Kidney (tissue), 14 donors: Measurements from ENCODE around the gene PARP9. TPM values are rescaled to one million over a fixed set of nuclear protein-coding genes. Genes with fewer than 3 reads are reported as not detected.
"Not testable (repeated sequence)": the region's sequence is repeated elsewhere in the genome, so short reads cannot be mapped to it uniquely, and the experiment has no call there.

ENCODE experiments used
- DNase-seq, 5 donors: peaks; one replicate each; pipeline ENCODE4 v3.0.0-alpha.2; 2013 to 2020
- FAIRE-seq: peaks from 2 replicates; lab custom pipeline; 2012; peaks lifted over from hg19 to GRCh38; lab: Jason Lieb, UNC
- H3K27ac ChIP-seq, 2 donors: one replicate each; pipeline ENCODE4 v1.7.0; 2013; ENCODE audit warnings: low read depth in 2 of 2, low read length in 2 of 2, inconsistent platforms in 1 of 2
- H3K27me3 ChIP-seq: one replicate; pipeline ENCODE4 v1.7.1; 2013; ENCODE audit warnings: low read length, inconsistent platforms; ENCODE audit not compliant: control insufficient read depth, insufficient read depth
- H3K36me3 ChIP-seq, 3 donors: one replicate each; pipeline versions ENCODE4 v1.7.0 to v1.7.1; 2013; ENCODE audit warnings: low read length in 3 of 3, control low read depth in 1 of 3, inconsistent platforms in 1 of 3; ENCODE audit not compliant: insufficient read depth in 3 of 3, control insufficient read depth in 2 of 3
- H3K4me1 ChIP-seq, 3 donors: one replicate each; pipeline versions ENCODE4 v1.7.0 to v1.7.1; 2013; ENCODE audit warnings: low read length in 3 of 3, inconsistent platforms in 1 of 3, low read depth in 1 of 3; ENCODE audit not compliant: control insufficient read depth in 2 of 3, insufficient read depth in 2 of 3
- H3K4me3 ChIP-seq, 3 donors: one replicate each; pipeline versions ENCODE4 v1.7.0 to v1.8.1; 2013; ENCODE audit warnings: low read length in 3 of 3, control low read depth in 1 of 3, inconsistent platforms in 1 of 3
- H3K9ac ChIP-seq, 3 donors: one replicate each; pipeline versions ENCODE4 v1.7.0 to v1.7.1; 2013; ENCODE audit warnings: low read length in 3 of 3, control low read depth in 1 of 3, inconsistent platforms in 1 of 3
- H3K9me3 ChIP-seq, 3 donors: one replicate each; pipeline versions ENCODE4 v1.7.0 to v1.7.1; 2013; ENCODE audit warnings: low read length in 3 of 3, control low read depth in 1 of 3, inconsistent platforms in 1 of 3; ENCODE audit not compliant: control insufficient read depth in 2 of 3, insufficient read depth in 1 of 3
- intact Hi-C: fragments of 100-400 bp; cut with DNase I; formaldehyde crosslinking; loops from one replicate; pipeline ENCODE4 v1.11.1; 2022
- polyA plus RNA-seq: library from polyadenylated mRNA; stranded (reverse); fragments of 350-450 nt; fragmentation: Illumina TruSeq; extraction: RNeasy Lipid Tissue Mini Kit (QIAGEN cat#74804); gene quantifications from one replicate; pipeline ENCODE4 v1.2.3, GENCODE V29; 2014; ENCODE audit warnings: low read depth, low replicate concordance; ENCODE audit not compliant: insufficient read depth
- total RNA-seq: library from RNA; stranded (reverse); fragmentation: NEBNext Ultra II Directional; extraction: Animal tissue kit (Norgen Biotek cat#: 25700); gene quantifications from one replicate; pipeline ENCODE4 v1.2.1, GENCODE V29; 2021
- TF ChIP-seq, protein P1 (sequence below): IDR thresholded peaks from 3 replicates; pipeline ENCODE4 v1.5.1; 2012; ENCODE audit warnings: mild to moderate bottlenecking, moderate library complexity, borderline replicate concordance; ENCODE audit not compliant: insufficient read depth; ENCODE audit errors: extremely low read depth
- donor health status: control.
- donor health status: control.
- donor health status: control.
- donor health status: control.
- donor health status: control.
- donor health status: DM: yes; HTN: yes; CAD: no.
- donor health status: Normal renal cell carcinoma (clear cell type).

Gene PARP9
- total and polyA plus RNA-seq, 2 donors from 2014 or later, result 27.8 to 54.0 TPM

DNA sequence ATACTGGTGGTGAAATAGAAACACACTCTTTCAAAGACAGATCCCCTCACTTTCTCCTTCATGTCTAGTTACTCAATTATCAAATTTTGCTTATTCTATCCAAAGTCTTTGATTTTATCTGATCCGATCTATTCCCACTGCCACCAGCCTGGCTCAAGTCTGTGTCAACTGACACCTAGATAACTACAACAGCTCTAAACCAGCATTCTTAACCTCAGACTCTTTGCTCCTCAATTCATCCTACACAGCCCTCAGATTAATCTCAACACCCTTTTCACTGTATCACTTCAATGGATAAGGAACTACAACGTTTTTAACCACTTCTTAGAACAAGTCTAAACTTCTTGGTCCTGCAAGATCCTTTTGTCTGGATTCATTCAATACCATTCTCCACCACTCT, 58.4 kb downstream of the PARP9 start:
- Histone ChIP-seq H3K9ac (no peak overlapping the region), H3K27ac (no peak overlapping the region), H3K36me3 (no peaks in the 10 kb centered on the region), H3K4me3 (no peak overlapping the region), H3K4me1 (peaks cover 0 to 5% (median 0%) of the 10 kb centered on the region in 3 donors), H3K27me3 (no peaks in the 10 kb centered on the region), H3K9me3 (no peaks in the 10 kb centered on the region)
- intact Hi-C loops, result no loop called here
- TF ChIP-seq, protein P1, sequence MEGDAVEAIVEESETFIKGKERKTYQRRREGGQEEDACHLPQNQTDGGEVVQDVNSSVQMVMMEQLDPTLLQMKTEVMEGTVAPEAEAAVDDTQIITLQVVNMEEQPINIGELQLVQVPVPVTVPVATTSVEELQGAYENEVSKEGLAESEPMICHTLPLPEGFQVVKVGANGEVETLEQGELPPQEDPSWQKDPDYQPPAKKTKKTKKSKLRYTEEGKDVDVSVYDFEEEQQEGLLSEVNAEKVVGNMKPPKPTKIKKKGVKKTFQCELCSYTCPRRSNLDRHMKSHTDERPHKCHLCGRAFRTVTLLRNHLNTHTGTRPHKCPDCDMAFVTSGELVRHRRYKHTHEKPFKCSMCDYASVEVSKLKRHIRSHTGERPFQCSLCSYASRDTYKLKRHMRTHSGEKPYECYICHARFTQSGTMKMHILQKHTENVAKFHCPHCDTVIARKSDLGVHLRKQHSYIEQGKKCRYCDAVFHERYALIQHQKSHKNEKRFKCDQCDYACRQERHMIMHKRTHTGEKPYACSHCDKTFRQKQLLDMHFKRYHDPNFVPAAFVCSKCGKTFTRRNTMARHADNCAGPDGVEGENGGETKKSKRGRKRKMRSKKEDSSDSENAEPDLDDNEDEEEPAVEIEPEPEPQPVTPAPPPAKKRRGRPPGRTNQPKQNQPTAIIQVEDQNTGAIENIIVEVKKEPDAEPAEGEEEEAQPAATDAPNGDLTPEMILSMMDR, result no peak
- FAIRE-seq (no peak), DNase-seq (no peak)

DNA sequence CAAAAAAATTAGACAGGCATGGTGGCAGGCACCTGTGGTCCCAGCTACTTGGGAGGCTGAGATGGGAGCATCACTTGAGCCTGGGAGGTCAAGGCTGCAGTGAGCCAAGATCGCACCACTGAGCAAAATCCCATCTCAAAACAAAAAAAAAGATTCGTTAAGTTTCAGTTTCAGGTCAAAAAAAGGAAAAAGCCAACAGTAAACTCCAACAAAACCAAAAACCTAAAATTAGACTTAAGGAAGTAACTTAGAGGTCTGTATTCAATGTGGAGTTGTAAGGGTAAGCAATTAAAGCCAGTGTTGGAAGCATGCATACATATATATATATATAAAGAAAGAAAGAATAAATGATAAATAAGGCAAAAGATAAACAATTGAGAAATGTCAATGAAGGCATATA, 61.2 kb downstream of the PARP9 start:
- Histone ChIP-seq H3K9ac (no peak overlapping the region), H3K4me1 (peaks cover 0 to 5% (median 0%) of the 10 kb centered on the region in 3 donors), H3K27me3 (no peaks in the 10 kb centered on the region), H3K36me3 (no peaks in the 10 kb centered on the region), H3K27ac (no peak overlapping the region), H3K9me3 (no peaks in the 10 kb centered on the region), H3K4me3 (no peak overlapping the region)
- intact Hi-C loops, result no loop called here
- TF ChIP-seq, protein P1, result no peak
- no peak for DNase-seq
- FAIRE-seq, result no peak

GRCh38 chr3:122502139-122502538, 62.0 kb downstream of the PARP9 start:
- Histone ChIP-seq H3K4me1 (peaks cover 0 to 5% (median 0%) of the 10 kb centered on the region in 3 donors), H3K4me3 (no peak overlapping the region), H3K27me3 (no peaks in the 10 kb centered on the region), H3K36me3 (no peaks in the 10 kb centered on the region), H3K9me3 (no peaks in the 10 kb centered on the region), H3K9ac (no peak overlapping the region), H3K27ac (no peak overlapping the region)
- intact Hi-C loops, result no loop called here
- TF ChIP-seq, protein P1, result no peak
- DNase-seq (no peak), FAIRE-seq (no peak)

DNA sequence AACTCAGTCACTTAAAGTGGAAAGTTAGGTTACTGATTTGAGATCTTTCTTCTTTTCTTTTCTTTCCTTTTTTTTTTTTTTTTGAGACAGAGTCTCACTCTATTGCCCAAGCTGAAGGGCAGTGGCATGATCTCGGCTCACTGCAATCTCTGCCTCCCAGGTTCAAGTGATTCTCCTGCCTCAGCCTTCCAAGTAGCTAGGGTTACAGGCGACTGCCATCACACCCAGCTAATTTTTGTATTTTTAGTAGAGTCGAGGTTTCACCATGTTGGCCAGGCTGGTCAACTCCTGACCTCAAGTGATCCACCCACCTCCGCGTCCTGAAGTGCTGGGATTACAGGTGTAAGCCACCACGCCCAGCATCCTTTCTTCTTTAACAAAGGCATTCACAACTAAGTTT, 63.1 kb downstream of the PARP9 start:
- H3K4me1 ChIP-seq, intact Hi-C loops, H3K9me3 ChIP-seq, DNase-seq, H3K27me3 ChIP-seq, H3K36me3 ChIP-seq, FAIRE-seq, H3K9ac ChIP-seq, H3K27ac ChIP-seq, H3K4me3 ChIP-seq: not testable (repeated sequence)
